Mucosa of descending colon (tissue), 3 donors: ENCODE results near the gene CD209. TPM values are rescaled to one million over a fixed set of nuclear protein-coding genes. Genes with fewer than 3 reads are reported as not detected.

Experiments used
- ATAC-seq: fragments of 200-7000 bp; cut with Tn5 transposase; one replicate; pipeline ENCODE4 v1.9.1; 2020; ENCODE audit warnings: mild to moderate bottlenecking, moderate library complexity
- DNase-seq, 3 donors: peaks; one replicate each; pipeline ENCODE4 v3.0.0-alpha.2; 2020
- H3K36me3 ChIP-seq: fragments of 200-600 bp; one replicate; pipeline ENCODE4 v1.8.0; 2021; ENCODE audit warnings: low read depth, mild to moderate bottlenecking
- H3K4me1 ChIP-seq: fragments of 200-600 bp; one replicate; pipeline ENCODE4 v1.8.0; 2021; ENCODE audit warnings: low read depth, mild to moderate bottlenecking
- H3K4me3 ChIP-seq: fragments of 200-600 bp; one replicate; pipeline ENCODE4 v1.8.0; 2021; ENCODE audit warnings: mild to moderate bottlenecking
- H3K9me3 ChIP-seq: fragments of 200-600 bp; one replicate; pipeline ENCODE4 v1.8.0; 2021; ENCODE audit warnings: mild to moderate bottlenecking
- CTCF ChIP-seq: fragments of 200-600 bp; IDR thresholded peaks from one replicate; pipeline ENCODE4 v1.8.0; 2022; ENCODE audit warnings: antibody characterized with exemption, mild to moderate bottlenecking
- intact Hi-C, 2 donors: fragments of 100-400 bp; cut with DNase I in 1 of 2; cut with micrococcal nuclease in 1 of 2; formaldehyde crosslinking; loops; one replicate each; pipeline versions ENCODE4 v1.11.0 to v1.11.1; 2022; cut with DNase I, micrococcal nuclease
- total RNA-seq, 3 donors: library from RNA; stranded (reverse); fragmentation: NEBNext Ultra II Directional in 2 of 3; extraction: Animal tissue kit (Norgen Biotek cat#: 25700) in 2 of 3; gene quantifications; one replicate each; pipeline versions ENCODE4 v1.2.1 to v1.2.4, GENCODE V29; 2021 to 2023
- donor health status: DM: no; HTN: no; CAD: no; lungs with moderate emphysema.
- donor health status: DM: no; HTN: no; CAD: no.
- donor health status: DM: no; HTN: yes; CAD: no.

The CD209 gene
- total RNA-seq, 3 donors from 2014 or later: 4.1 to 17.7 (median 17.2) TPM

GRCh38 chr19:7787141-7787540, 39.8 kb upstream of the CD209 start:
- Histone ChIP-seq H3K9me3 (no peaks in the 10 kb centered on the region), H3K4me3 (no peak overlapping the region), H3K36me3 (no peaks in the 10 kb centered on the region), H3K4me1 (peaks cover 3% of the 10 kb centered on the region)
- ATAC-seq: peak; percentile 71
- intact Hi-C loops: no loop called here
- no peak for TF ChIP-seq CTCF
- DNase-seq: peak in 1 of 3 donors; percentile 21

DNA sequence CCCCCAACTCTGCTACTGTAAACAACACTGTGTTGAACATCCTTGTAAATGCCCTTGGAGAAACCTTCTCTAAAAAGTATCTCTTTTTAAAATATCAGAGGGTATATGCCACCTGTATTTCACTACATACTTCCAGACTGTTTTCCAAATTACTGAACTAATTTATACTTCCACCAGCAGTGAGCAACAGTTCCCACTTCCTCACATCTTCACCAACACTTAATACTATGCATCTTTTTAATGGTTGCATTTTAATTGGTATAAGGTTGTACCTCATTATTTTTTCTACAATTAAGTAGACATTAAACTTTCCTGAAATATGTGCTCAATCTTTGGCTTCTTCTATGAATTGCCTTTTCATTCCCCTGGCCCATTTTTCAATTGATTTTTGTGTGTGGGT, 37.5 kb upstream of the CD209 start:
- H3K4me3 ChIP-seq: no peak overlapping the region
- DNase-seq: no peak
- intact Hi-C loops: no loop called here
- H3K36me3 ChIP-seq: no peaks in the 10 kb centered on the region
- peaks cover 3% of the 10 kb centered on the region for H3K4me1 ChIP-seq
- TF ChIP-seq CTCF: no peak
- no peaks in the 10 kb centered on the region for H3K9me3 ChIP-seq
- no peak for ATAC-seq

DNA sequence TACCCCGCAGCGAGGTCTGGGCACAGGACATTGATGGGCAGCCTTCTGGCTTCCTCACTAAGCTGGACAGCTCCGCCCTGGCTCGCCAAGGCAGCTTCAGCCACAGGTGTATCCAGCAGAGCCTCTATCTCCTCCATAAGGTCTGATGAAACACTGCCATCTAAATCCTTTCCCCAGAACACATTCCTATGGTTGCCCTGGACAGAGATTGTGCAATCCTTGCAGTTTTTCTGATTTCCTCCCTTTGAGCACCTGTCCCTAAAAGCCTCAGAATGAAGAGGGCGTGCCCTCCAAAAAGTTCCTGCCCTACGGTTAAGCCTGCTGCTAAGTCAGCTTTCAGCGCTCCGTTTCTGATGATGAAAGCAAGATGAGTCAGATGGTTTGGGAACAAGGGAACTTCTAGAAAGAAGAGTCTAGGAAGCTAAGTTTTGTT, 36.7 kb upstream of the CD209 start:
- Histone ChIP-seq H3K4me3 (no peak overlapping the region), H3K9me3 (no peaks in the 10 kb centered on the region), H3K4me1 (peaks cover 1% of the 10 kb centered on the region), H3K36me3 (no peaks in the 10 kb centered on the region)
- no peak for TF ChIP-seq CTCF
- ATAC-seq: peak; percentile 23
- intact Hi-C loops: no loop called here
- no peak for DNase-seq

DNA sequence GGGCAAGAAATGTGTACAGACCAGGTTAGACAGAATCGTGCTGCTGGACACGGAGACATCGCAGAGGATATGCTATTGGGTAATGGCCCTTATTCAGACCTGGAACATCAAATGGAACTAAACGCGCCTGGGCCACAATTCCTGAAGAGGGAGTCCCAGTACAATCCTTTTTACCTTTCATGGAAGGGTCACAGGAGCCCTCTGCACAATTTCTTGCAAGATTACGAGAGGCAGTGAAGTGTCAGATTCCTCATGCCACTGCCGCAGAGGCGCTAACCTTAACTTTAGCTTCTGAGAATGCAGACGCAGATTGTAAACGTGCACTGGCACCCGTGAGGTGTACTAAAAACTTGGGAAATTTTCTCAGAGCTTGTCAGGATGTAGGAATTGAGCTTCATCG, 33.8 kb upstream of the CD209 start:
- TF ChIP-seq CTCF: no peak
- no peaks in the 10 kb centered on the region for H3K36me3 ChIP-seq

GRCh38 chr19:7779631-7780486, 32.5 kb upstream of the CD209 start:
- no peak for ATAC-seq

More for the DNA sequence above, 33.8 kb upstream of the CD209 start:
- no peaks in the 10 kb centered on the region for H3K4me1 ChIP-seq
- no peaks in the 10 kb centered on the region for H3K9me3 ChIP-seq
- DNase-seq (no peak), ATAC-seq (no peak)
- intact Hi-C loops: no loop called here
- H3K4me3 ChIP-seq: no peak overlapping the region

More at GRCh38 chr19:7779631-7780486, 32.5 kb upstream of the CD209 start:
- TF ChIP-seq CTCF: no peak
- Histone ChIP-seq H3K9me3 (no peaks in the 10 kb centered on the region), H3K4me3 (no peak overlapping the region), H3K36me3 (no peaks in the 10 kb centered on the region), H3K4me1 (no peaks in the 10 kb centered on the region)
- DNase-seq: no peak
- intact Hi-C loops: no loop called here
